Endothelial cell of umbilical vein (primary cell): Measurements from ENCODE around the gene CLDN11.

Experiments
- POLR2A ChIP-seq: IDR thresholded peaks from 2 replicates; pipeline ENCODE4 v1.6.1; 2012; ENCODE audit warnings: low read depth, mild to moderate bottlenecking, control low read depth, low read length
- POLR2AphosphoS5 ChIP-seq: IDR thresholded peaks from 2 replicates; pipeline ENCODE4 v1.6.1; 2012; ENCODE audit warnings: low read depth, mild to moderate bottlenecking, control low read depth, low read length, moderate library complexity; ENCODE audit not compliant: insufficient read depth
- TF ChIP-seq, protein P1 (sequence below): IDR thresholded peaks from 2 replicates; pipeline ENCODE4 v1.6.1; 2011; ENCODE audit not compliant: insufficient read depth, insufficient read length
- TF ChIP-seq, protein P2 (sequence below), 2 donors: IDR thresholded peaks; 1 replicate in 1 of 2; 2 replicates in 1 of 2; pipeline ENCODE4 v1.5.1; 2011; ENCODE audit warnings: low read length in 2 of 2, mild to moderate bottlenecking in 2 of 2, moderate library complexity in 2 of 2, control low read depth in 1 of 2, inconsistent platforms in 1 of 2, low read depth in 1 of 2; ENCODE audit not compliant: insufficient read depth in 1 of 2; ENCODE audit errors: extremely low read depth in 1 of 2

DNA sequence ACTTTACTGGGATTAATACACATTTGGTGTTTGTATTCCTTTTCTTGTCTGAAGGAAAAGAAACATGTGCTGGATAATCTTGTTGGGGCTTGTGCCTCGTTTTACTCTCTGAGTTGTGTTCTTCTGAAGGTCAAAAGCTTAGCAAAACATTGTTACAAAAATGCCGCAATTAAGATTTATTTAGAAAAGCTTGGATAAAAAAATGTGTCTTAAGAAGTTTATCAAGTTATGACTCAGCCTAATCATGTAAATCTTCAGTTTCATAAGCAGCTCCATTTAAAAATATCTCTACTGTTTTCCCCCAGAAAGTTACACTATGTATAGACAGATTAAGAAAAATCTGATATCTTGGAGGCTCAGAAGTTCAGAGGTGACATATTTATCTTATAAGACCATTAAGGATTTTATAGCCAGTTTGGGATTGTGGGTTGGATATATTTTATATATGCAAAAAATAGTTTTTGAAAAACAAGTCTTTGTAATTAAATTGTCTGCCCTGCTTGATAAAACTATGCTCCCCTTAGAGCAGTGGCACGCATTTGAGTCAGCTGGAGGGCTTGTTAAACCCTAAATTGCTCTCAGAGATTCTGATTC, 56.5 kb downstream of the CLDN11 start:
- TF ChIP-seq POLR2A (no peak), POLR2AphosphoS5 (no peak)
- TF ChIP-seq, protein P1, sequence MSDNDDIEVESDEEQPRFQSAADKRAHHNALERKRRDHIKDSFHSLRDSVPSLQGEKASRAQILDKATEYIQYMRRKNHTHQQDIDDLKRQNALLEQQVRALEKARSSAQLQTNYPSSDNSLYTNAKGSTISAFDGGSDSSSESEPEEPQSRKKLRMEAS = no peak
- TF ChIP-seq, protein P2, sequence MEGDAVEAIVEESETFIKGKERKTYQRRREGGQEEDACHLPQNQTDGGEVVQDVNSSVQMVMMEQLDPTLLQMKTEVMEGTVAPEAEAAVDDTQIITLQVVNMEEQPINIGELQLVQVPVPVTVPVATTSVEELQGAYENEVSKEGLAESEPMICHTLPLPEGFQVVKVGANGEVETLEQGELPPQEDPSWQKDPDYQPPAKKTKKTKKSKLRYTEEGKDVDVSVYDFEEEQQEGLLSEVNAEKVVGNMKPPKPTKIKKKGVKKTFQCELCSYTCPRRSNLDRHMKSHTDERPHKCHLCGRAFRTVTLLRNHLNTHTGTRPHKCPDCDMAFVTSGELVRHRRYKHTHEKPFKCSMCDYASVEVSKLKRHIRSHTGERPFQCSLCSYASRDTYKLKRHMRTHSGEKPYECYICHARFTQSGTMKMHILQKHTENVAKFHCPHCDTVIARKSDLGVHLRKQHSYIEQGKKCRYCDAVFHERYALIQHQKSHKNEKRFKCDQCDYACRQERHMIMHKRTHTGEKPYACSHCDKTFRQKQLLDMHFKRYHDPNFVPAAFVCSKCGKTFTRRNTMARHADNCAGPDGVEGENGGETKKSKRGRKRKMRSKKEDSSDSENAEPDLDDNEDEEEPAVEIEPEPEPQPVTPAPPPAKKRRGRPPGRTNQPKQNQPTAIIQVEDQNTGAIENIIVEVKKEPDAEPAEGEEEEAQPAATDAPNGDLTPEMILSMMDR (IDR thresholded peaks at IDR 0.05; ENCODE audit: extremely low read depth in 1 of 2, insufficient read depth in 1 of 2, low read depth in 1 of 2, low read length in 2 of 2) = no peak
